ENCODE results near the gene GULP1.
A peak's percentile ranks its signal among the peaks of the same experiment; 100 is the strongest.

GULP1 gene

GRCh38 chr2:188610050-188610444 lies 318.4 kb downstream of the GULP1 start:
- no peak for DNase-seq

GRCh38 chr2:188610827-188611226 lies 319.2 kb downstream of the GULP1 start:
- no peak for DNase-seq

DNA sequence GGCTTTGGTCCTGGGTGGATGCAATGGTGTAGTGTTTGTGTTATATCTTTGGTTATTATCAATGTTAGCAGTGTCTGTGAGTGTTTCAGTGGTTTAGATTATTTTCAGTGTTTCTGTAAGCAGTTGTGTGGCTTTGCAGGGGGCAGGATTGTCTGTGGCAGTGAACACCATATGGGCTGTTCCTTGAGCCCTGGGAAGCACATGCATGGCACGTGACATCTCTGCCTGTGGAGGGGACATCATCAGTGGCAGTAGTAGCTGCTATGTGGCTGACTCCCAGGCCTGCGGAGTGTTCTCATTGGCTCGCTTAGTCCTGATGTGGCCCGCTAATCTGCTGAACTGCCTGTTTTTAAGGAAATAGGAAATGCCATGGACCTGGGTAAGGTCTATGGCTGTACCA lies 327.5 kb downstream of the GULP1 start:
- DNase-seq = no peak

- DNase-seq = no peak
Observed at GRCh38 chr2:188620916-188621315, 329.2 kb downstream of the GULP1 start.

GRCh38 chr2:188622601-188623260 lies 331.1 kb downstream of the GULP1 start:
- DNase-seq = no peak

DNA sequence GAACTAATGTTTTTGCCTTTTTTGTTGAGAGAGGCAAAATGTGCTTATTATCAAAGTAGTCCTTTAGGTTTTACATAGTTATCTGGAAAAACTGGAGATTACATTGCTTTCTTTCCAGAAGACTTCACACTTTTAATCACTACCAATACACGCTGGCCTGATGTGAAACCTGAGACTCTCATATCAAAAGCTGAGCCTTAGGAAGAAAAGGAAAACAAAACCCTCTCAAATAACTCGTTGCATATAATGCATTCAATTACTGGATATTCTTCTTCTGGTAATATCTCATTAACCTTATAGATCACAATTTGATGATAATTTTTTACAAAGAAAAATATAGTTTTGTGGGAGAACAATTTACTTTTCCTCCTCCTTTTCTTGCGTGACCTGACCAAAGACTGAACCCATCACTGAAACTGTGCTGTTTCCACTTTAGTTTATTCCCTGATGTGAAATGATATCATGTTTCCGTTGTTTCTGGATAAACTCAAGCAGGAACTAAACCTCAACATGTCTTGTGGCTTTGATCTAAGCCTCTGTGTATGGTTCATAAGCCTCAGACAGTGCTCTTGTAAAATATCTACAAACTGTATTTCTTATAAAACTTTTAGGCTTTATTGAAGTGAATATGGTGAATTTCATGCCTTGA lies 332.4 kb downstream of the GULP1 start:
- DNase-seq = peak; percentile 13

- no peak for DNase-seq
Observed at GRCh38 chr2:188627471-188627870, 335.8 kb downstream of the GULP1 start.

- no peak for DNase-seq
Observed at GRCh38 chr2:188628989-188629752, 337.5 kb downstream of the GULP1 start.

- DNase-seq = no peak
Observed at GRCh38 chr2:188629753-188630527, 338.3 kb downstream of the GULP1 start.

- DNase-seq = no peak
Observed at GRCh38 chr2:188631037-188631809, 339.5 kb downstream of the GULP1 start.

DNA sequence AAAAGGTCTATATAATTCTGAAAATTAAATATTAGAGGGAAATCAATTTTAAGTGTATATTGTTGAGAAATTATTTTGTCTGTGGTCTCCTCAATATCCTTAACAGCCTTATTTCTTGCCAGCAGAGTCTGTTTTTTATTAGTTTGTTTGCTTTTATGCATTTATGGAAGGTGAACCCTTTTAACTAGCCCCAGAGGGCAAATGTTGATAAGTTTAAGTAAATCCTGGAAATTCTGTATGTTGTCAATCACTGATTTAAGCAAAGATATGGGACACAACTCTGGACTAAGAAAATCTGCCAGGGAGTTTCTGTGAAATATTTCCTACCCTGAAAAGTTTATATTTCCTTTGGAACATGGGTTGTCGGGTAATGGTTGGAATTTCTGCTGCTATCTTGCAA lies 343.0 kb downstream of the GULP1 start:
- DNase-seq = no peak

Measured in NCI-H510A (cell line).